SK-N-SH (cell line): Measurements from ENCODE around the gene ZAP70. TPM values are rescaled to one million over a fixed set of nuclear protein-coding genes. Genes with fewer than 3 reads are reported as not detected.

Source experiments
- CTCF ChIA-PET: fragments of 300-600, 350-600 bp; formaldehyde crosslinking; extraction: SDS; loops from one replicate; lab custom pipeline; 2021; lab: Yijun Ruan, JAX
- POLR2A ChIA-PET: fragments of 350-600 bp; sonication (Branson Sonifier 250); formaldehyde crosslinking; extraction: SDS; loops from one replicate; lab custom pipeline; 2020; ENCODE audit warnings: antibody characterized with exemption, inconsistent platforms; lab: Yijun Ruan, JAX
- DNase-seq: peaks from one replicate; pipeline ENCODE4 v3.0.0; 2012
- H2AFZ ChIP-seq: fragments of 200-600 bp; sonication (generic); 2 replicates; pipeline ENCODE4 v1.8.1; 2016; ENCODE audit warnings: antibody characterized with exemption, mild to moderate bottlenecking, low read depth
- H3F3A ChIP-seq: fragments of 200-600 bp; sonication (generic); replicated peaks from 2 replicates; pipeline ENCODE3; 2016; ENCODE audit warnings: antibody characterized with exemption, mild to moderate bottlenecking; ENCODE audit not compliant: insufficient read depth
- H3K27ac ChIP-seq, 2 experiments: fragments of 200-500 bp in 1 of 2; fragments of 200-600 bp in 1 of 2; sonication (Bioruptor generic) in 1 of 2; sonication (generic), shearing (Covaris generic) in 1 of 2; 2 replicates each; pipeline versions ENCODE4 v1.5.1 to v1.6.1; 2014 to 2016; ENCODE audit warnings: low read depth in 2 of 2, inconsistent platforms in 1 of 2, low read length in 1 of 2, mild to moderate bottlenecking in 1 of 2, mixed read lengths in 1 of 2
- H3K27me3 ChIP-seq: fragments of 200-600 bp; sonication (generic), shearing (Covaris generic); 2 replicates; pipeline ENCODE4 v1.6.1; 2016; ENCODE audit warnings: mixed run types; ENCODE audit not compliant: insufficient read depth
- H3K36me3 ChIP-seq, 2 experiments: fragments of 200-500 bp in 1 of 2; fragments of 200-600 bp in 1 of 2; sonication (Bioruptor generic) in 1 of 2; sonication (generic) in 1 of 2; replicated peaks in 1 of 2; 2 replicates each; pipeline versions ENCODE3 to v1.5.1; 2014 to 2016; ENCODE audit warnings: low read length in 1 of 2, mild to moderate bottlenecking in 1 of 2; ENCODE audit not compliant: insufficient read depth in 2 of 2, control insufficient read depth in 1 of 2
- H3K4me1 ChIP-seq, 2 experiments: fragments of 200-500 bp in 1 of 2; fragments of 200-600 bp in 1 of 2; sonication (Bioruptor generic) in 1 of 2; sonication (generic), shearing (Covaris generic) in 1 of 2; 2 replicates each; pipeline versions ENCODE4 v1.5.1 to v1.6.1; 2014 to 2016; ENCODE audit warnings: low read depth in 1 of 2, low read length in 1 of 2, mixed run types in 1 of 2; ENCODE audit not compliant: insufficient read depth in 2 of 2, control insufficient read depth in 1 of 2
- H3K4me2 ChIP-seq: fragments of 200-600 bp; sonication (generic), shearing (Covaris generic); 2 replicates; pipeline ENCODE4 v1.6.1; 2017; ENCODE audit warnings: mixed run types
- H3K4me3 ChIP-seq, 2 experiments: fragments of 200-500 bp in 1 of 2; fragments of 200-600 bp in 1 of 2; sonication (Bioruptor generic) in 1 of 2; sonication (generic), shearing (Covaris generic) in 1 of 2; 2 replicates each; pipeline versions ENCODE4 v1.5.1 to v1.8.1; 2014 to 2016; ENCODE audit warnings: low read depth in 2 of 2, inconsistent platforms in 1 of 2, low read length in 1 of 2, mild to moderate bottlenecking in 1 of 2, mixed read lengths in 1 of 2, moderate library complexity in 1 of 2
- H3K79me2 ChIP-seq: fragments of 200-600 bp; sonication (generic); 2 replicates; pipeline ENCODE4 v1.8.1; 2017; ENCODE audit warnings: mild to moderate bottlenecking; ENCODE audit not compliant: insufficient read depth
- H3K9ac ChIP-seq: fragments of 200-600 bp; sonication (generic); 2 replicates; pipeline ENCODE4 v1.6.1; 2017; ENCODE audit warnings: mixed run types
- H3K9me2 ChIP-seq: fragments of 200-600 bp; sonication (generic); 2 replicates; pipeline ENCODE4 v1.6.1; 2017; ENCODE audit warnings: mixed run types
- H3K9me3 ChIP-seq: fragments of 200-600 bp; sonication (generic); 2 replicates; pipeline ENCODE4 v1.6.1; 2017; ENCODE audit warnings: mixed run types, mild to moderate bottlenecking, moderate library complexity
- H4K20me1 ChIP-seq: fragments of 200-600 bp; sonication (generic); 2 replicates; pipeline ENCODE4 v1.6.1; 2017; ENCODE audit warnings: mild to moderate bottlenecking, mixed run types; ENCODE audit not compliant: insufficient read depth
- CTCF ChIP-seq: fragments of 200-600 bp; sonication (generic); IDR thresholded peaks from 2 replicates; pipeline ENCODE4 v1.6.1; 2017; ENCODE audit warnings: antibody characterized with exemption, mild to moderate bottlenecking, moderate library complexity
- EZH2phosphoT487 ChIP-seq: fragments of 200-600 bp; sonication (generic); IDR thresholded peaks from 2 replicates; pipeline ENCODE4 v1.6.1; 2017; ENCODE audit warnings: low read depth, mixed run types, mild to moderate bottlenecking, antibody characterized with exemption, moderate library complexity, borderline replicate concordance
- FOSL2 ChIP-seq: IDR thresholded peaks from 2 replicates; pipeline ENCODE4 v1.4.0; 2012; ENCODE audit warnings: low read depth, mild to moderate bottlenecking, moderate library complexity, borderline replicate concordance
- GABPA ChIP-seq: IDR thresholded peaks from 2 replicates; pipeline ENCODE4 v1.4.0; 2012; ENCODE audit warnings: low read depth, mild to moderate bottlenecking
- GATA2 ChIP-seq: sonication (generic); formaldehyde crosslinking; IDR thresholded peaks from 2 replicates; pipeline ENCODE4 v1.5.0; 2020; ENCODE audit warnings: mild to moderate bottlenecking, missing genetic modification reagents
- IRF3 ChIP-seq: fragments of 150-350 bp; IDR thresholded peaks from 2 replicates; pipeline ENCODE4 v1.6.1; 2016; ENCODE audit warnings: mild to moderate bottlenecking, low read depth, low read length
- MAX ChIP-seq: IDR thresholded peaks from 2 replicates; pipeline ENCODE4 v1.4.0; 2012; ENCODE audit warnings: low read depth
- NFIC ChIP-seq: IDR thresholded peaks from 2 replicates; pipeline ENCODE4 v1.4.0; 2012; ENCODE audit warnings: borderline replicate concordance
- POLR2AphosphoS5 ChIP-seq: IDR thresholded peaks from 2 replicates; pipeline ENCODE4 v1.6.1; 2012; ENCODE audit warnings: low read depth, low read length
- RAD21 ChIP-seq: IDR thresholded peaks from 2 replicates; pipeline ENCODE4 v1.6.1; 2012; ENCODE audit warnings: mild to moderate bottlenecking, low read length
- RXRA ChIP-seq: IDR thresholded peaks from 2 replicates; pipeline ENCODE4 v1.4.0; 2012; ENCODE audit warnings: low read depth, mild to moderate bottlenecking, borderline replicate concordance
- SIN3A ChIP-seq: IDR thresholded peaks from 2 replicates; pipeline ENCODE4 v1.6.1; 2012; ENCODE audit warnings: low read depth, mild to moderate bottlenecking, low read length, moderate library complexity, borderline replicate concordance
- SMC3 ChIP-seq: IDR thresholded peaks from 2 replicates; pipeline ENCODE4 v1.6.1; 2012; ENCODE audit warnings: low read depth, low read length, improper control_type of control experiment
- TCF12 ChIP-seq: IDR thresholded peaks from 2 replicates; pipeline ENCODE4 v1.4.0; 2012
- WGBS: methylation state at CpG from one replicate; pipeline ENCODE4 v1.1.6; 2017; ENCODE audit warnings: low lambda C conversion rate; 5-methylcytosine and 5-hydroxymethylcytosine counted together
- polyA plus RNA-seq, 3 experiments: library from polyadenylated mRNA; depleted of rRNA; stranded (reverse); fragments of >200 nt; gene quantifications; 2 replicates each; pipeline ENCODE4 v1.2.3, GENCODE V29; 2012

Gene ZAP70
- polyA plus RNA-seq, 1 of the 3 experiments (the other 2 are of a cell fraction) = 0.05 TPM

GRCh38 chr2:97698530-97698929, 14.8 kb upstream of the ZAP70 start (continued):
- no peak for TF ChIP-seq RAD21
- no peak for TF ChIP-seq SIN3A
- no peak for TF ChIP-seq RXRA

- no peaks in the 10 kb centered on the region for H3K79me2 ChIP-seq
- no peaks in the 10 kb centered on the region for H3K9me2 ChIP-seq
- H3K9ac ChIP-seq = no peak overlapping the region
- no peak for TF ChIP-seq IRF3
- TF ChIP-seq RXRA = no peak
- TF ChIP-seq RAD21 = peak; percentile 64
- TF ChIP-seq POLR2AphosphoS5 = no peak
- TF ChIP-seq GATA2 = no peak
- TF ChIP-seq TCF12 = no peak
- TF ChIP-seq NFIC = no peak
- no peak for TF ChIP-seq GABPA
- TF ChIP-seq EZH2phosphoT487 = no peak
- peak; percentile 70 for TF ChIP-seq SMC3
- TF ChIP-seq FOSL2 = no peak
- 0 out of 2 replicates have a peak, but pooled peaks have one; percentile 35 for TF ChIP-seq MAX
- TF ChIP-seq CTCF = peak; percentile 62
- no peaks in the 10 kb centered on the region for H3K9me3 ChIP-seq
- no peaks in the 10 kb centered on the region for H3F3A ChIP-seq
- 54% methylated on average over 11 of the region's 11 CpGs for WGBS
- no peaks in the 10 kb centered on the region for H4K20me1 ChIP-seq
- H3K27me3 ChIP-seq = no peaks in the 10 kb centered on the region
- CTCF ChIA-PET = interaction anchor here (0.5 to 6.4 kb wide), 34 partner anchors 9 to 1137 kb away, joined by 3 to 163 read pairs (median 6); partner anchors contain the start of genes ACTR1B, ANKRD36B, C2orf92 and COX5B
- H3K36me3 ChIP-seq = no peaks in the 10 kb centered on the region
- H2AFZ ChIP-seq = no peak overlapping the region
- H3K4me3 ChIP-seq = no peak overlapping the region; a peak in 1 of 4 replicates
- no peaks in the 10 kb centered on the region; a peak in 1 of 4 replicates for H3K4me1 ChIP-seq
- H3K27ac ChIP-seq = no peak overlapping the region
- POLR2A ChIA-PET = interaction anchor here (1.6 kb wide), 1 partner anchor 110 kb away, joined by 5 read pairs; the partner anchor contains the start of gene ANKRD36B
- H3K4me2 ChIP-seq = no peak overlapping the region
- peak; percentile 69 for DNase-seq
Observed at GRCh38 chr2:97699765-97700444, 13.5 kb upstream of the ZAP70 start.
